ENCODE data around the gene SLC24A1. TPM values are rescaled to one million over a fixed set of nuclear protein-coding genes. Genes with fewer than 3 reads are reported as not detected.

The SLC24A1 gene
- total RNA-seq, 1 donor from 2014 or later = 3.0 TPM

- no peak for DNase-seq (ENCODE audit: low spot score)
- intact Hi-C loops (cut with DNase I) = no loop called here
Measured at GRCh38 chr15:65645392-65645791, 23.7 kb downstream of the SLC24A1 start.

- no peak for DNase-seq (ENCODE audit: low spot score)
- intact Hi-C loops (cut with DNase I) = no loop called here
Measured at GRCh38 chr15:65646486-65646885, 24.7 kb downstream of the SLC24A1 start.

- intact Hi-C loops (cut with DNase I) = no loop called here
- no peak for DNase-seq (ENCODE audit: low spot score)
Measured at GRCh38 chr15:65650312-65651041, 28.7 kb downstream of the SLC24A1 start.

- no peak for DNase-seq (ENCODE audit: low spot score)
- intact Hi-C loops (cut with DNase I) = no loop called here
Measured at GRCh38 chr15:65651042-65651322, 29.2 kb downstream of the SLC24A1 start.

- intact Hi-C loops (cut with DNase I) = no loop called here
- no peak for DNase-seq (ENCODE audit: low spot score)
Measured at GRCh38 chr15:65651831-65652749, 30.4 kb downstream of the SLC24A1 start.

GRCh38 chr15:65653341-65653740, 31.6 kb downstream of the SLC24A1 start:
- intact Hi-C loops (cut with DNase I) = no loop called here

GRCh38 chr15:65653801-65654521, 32.2 kb downstream of the SLC24A1 start:
- intact Hi-C loops (cut with DNase I) = no loop called here
- no peak for DNase-seq (ENCODE audit: low spot score)

More at GRCh38 chr15:65653341-65653740, 31.6 kb downstream of the SLC24A1 start:
- no peak for DNase-seq (ENCODE audit: low spot score)

GRCh38 chr15:65655026-65655425, 33.3 kb downstream of the SLC24A1 start:
- intact Hi-C loops (cut with DNase I) = no loop called here
- no peak for DNase-seq (ENCODE audit: low spot score)

GRCh38 chr15:65655457-65655856, 33.7 kb downstream of the SLC24A1 start:
- DNase-seq (ENCODE audit: low spot score) = no peak
- intact Hi-C loops (cut with DNase I) = no loop called here

GRCh38 chr15:65659502-65660052, 37.8 kb downstream of the SLC24A1 start:
- DNase-seq (ENCODE audit: low spot score) = no peak
- intact Hi-C loops (cut with DNase I) = no loop called here

- no peak for DNase-seq (ENCODE audit: low spot score)
- intact Hi-C loops (cut with DNase I) = no loop called here
Measured at GRCh38 chr15:65660927-65661326, 39.2 kb downstream of the SLC24A1 start.

GRCh38 chr15:65663521-65663920, 41.8 kb downstream of the SLC24A1 start:
- DNase-seq (ENCODE audit: low spot score) = no peak
- intact Hi-C loops (cut with DNase I) = no loop called here

- intact Hi-C loops (cut with DNase I) = no loop called here
- no peak for DNase-seq (ENCODE audit: low spot score)
Measured at GRCh38 chr15:65666257-65666656, 44.5 kb downstream of the SLC24A1 start.

- intact Hi-C loops (cut with DNase I) = no loop called here
- no peak for DNase-seq (ENCODE audit: low spot score)
Measured at GRCh38 chr15:65675551-65675950, 53.8 kb downstream of the SLC24A1 start.

- intact Hi-C loops (cut with DNase I) = no loop called here
Measured at GRCh38 chr15:65676123-65676522, 54.4 kb downstream of the SLC24A1 start.

GRCh38 chr15:65680544-65680943, 58.8 kb downstream of the SLC24A1 start:
- intact Hi-C loops (cut with DNase I) = no loop called here
- DNase-seq (ENCODE audit: low spot score) = no peak

More at GRCh38 chr15:65676123-65676522, 54.4 kb downstream of the SLC24A1 start:
- no peak for DNase-seq (ENCODE audit: low spot score)

GRCh38 chr15:65682404-65682911, 60.7 kb downstream of the SLC24A1 start:
- DNase-seq (ENCODE audit: low spot score) = no peak
- intact Hi-C loops (cut with DNase I) = no loop called here

GRCh38 chr15:65688462-65688861, 66.7 kb downstream of the SLC24A1 start:
- intact Hi-C loops (cut with DNase I) = no loop called here

GRCh38 chr15:65690173-65690572, 68.4 kb downstream of the SLC24A1 start:
- DNase-seq (ENCODE audit: low spot score) = no peak
- intact Hi-C loops (cut with DNase I) = no loop called here

More at GRCh38 chr15:65688462-65688861, 66.7 kb downstream of the SLC24A1 start:
- no peak for DNase-seq (ENCODE audit: low spot score)

GRCh38 chr15:65690778-65691177, 69.0 kb downstream of the SLC24A1 start:
- intact Hi-C loops (cut with DNase I) = no loop called here
- DNase-seq (ENCODE audit: low spot score) = no peak
